Testis (tissue), 2 donors: ENCODE results near the gene SDF4.

ENCODE experiments used
- CTCF ChIP-seq, 3 experiments: fragments of 450-650 bp in 2 of 3; fragments of 200-600 bp in 1 of 3; sonication (generic) in 1 of 3; IDR thresholded peaks; one replicate each; pipeline ENCODE4 v1.5.1; 2016 to 2019; ENCODE audit warnings: antibody characterized with exemption in 3 of 3, mild to moderate bottlenecking in 2 of 3, moderate library complexity in 1 of 3
- POLR2A ChIP-seq: fragments of 450-650 bp; IDR thresholded peaks from one replicate; pipeline ENCODE4 v1.6.1; 2017; ENCODE audit warnings: antibody characterized with exemption, mild to moderate bottlenecking, moderate library complexity

DNA sequence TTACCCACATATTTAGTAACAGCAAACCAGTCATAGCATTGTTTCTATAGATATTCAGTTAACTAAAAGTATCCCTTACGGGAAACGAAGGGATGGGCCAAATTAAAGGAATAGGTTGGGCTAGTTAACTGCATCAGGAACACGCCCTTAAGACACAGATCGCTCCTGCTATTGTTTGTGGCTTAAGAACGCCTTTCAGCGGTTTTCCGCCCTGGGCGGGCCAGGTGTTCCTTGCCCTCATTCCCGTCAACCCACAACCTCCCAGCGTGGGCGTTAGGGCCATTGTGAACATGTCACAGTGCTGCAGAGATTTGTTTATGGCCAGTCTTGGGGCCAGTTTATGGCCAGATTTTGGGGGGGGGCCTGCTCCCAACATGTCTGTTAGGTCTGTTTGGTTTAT, 40.1 kb downstream of the SDF4 start:
- TF ChIP-seq CTCF (IDR thresholded peaks at IDR 0.05) (no peak), POLR2A (no peak)
